HCT116 (cell line): ENCODE data around the gene ROR2.

Source experiments
- CBX3 ChIP-seq: IDR thresholded peaks from 2 replicates; pipeline ENCODE4 v1.6.1; 2012; ENCODE audit warnings: low read depth
- CEBPB ChIP-seq: IDR thresholded peaks from 2 replicates; pipeline ENCODE4 v1.6.1; 2012; ENCODE audit warnings: low read depth
- ELF1 ChIP-seq: IDR thresholded peaks from 2 replicates; pipeline ENCODE4 v1.6.1; 2012; ENCODE audit warnings: low read depth, borderline replicate concordance
- EZH2 ChIP-seq: fragments of 200-600 bp; sonication (generic); IDR thresholded peaks from 2 replicates; pipeline ENCODE4 v1.6.1; 2017; ENCODE audit warnings: antibody characterized with exemption, mixed run types
- EZH2phosphoT487 ChIP-seq: fragments of 200-600 bp; IDR thresholded peaks from 2 replicates; pipeline ENCODE4 v1.6.1; 2018; ENCODE audit warnings: antibody characterized with exemption, borderline replicate concordance
- POLR2A ChIP-seq: IDR thresholded peaks from 2 replicates; pipeline ENCODE4 v1.7.0; 2011; ENCODE audit warnings: borderline replicate concordance; ENCODE audit not compliant: insufficient read depth, insufficient read length; ENCODE audit errors: extremely low read depth
- POLR2AphosphoS5 ChIP-seq: IDR thresholded peaks from 2 replicates; pipeline ENCODE4 v1.6.1; 2011; ENCODE audit warnings: mild to moderate bottlenecking, low read depth, low read length, moderate library complexity
- RAD21 ChIP-seq: IDR thresholded peaks from 2 replicates; pipeline ENCODE4 v1.6.1; 2012; ENCODE audit warnings: low read depth, mild to moderate bottlenecking
- SP1 ChIP-seq: IDR thresholded peaks from 2 replicates; pipeline ENCODE4 v1.6.1; 2012; ENCODE audit warnings: low read depth
- YY1 ChIP-seq: IDR thresholded peaks from 2 replicates; pipeline ENCODE4 v1.6.1; 2011; ENCODE audit warnings: low read length, low read depth, moderate library complexity, mild to moderate bottlenecking; ENCODE audit not compliant: insufficient replicate concordance; ENCODE audit errors: extremely low read depth
- ZFX ChIP-seq: fragments of 450-650 bp; IDR thresholded peaks from 2 replicates; pipeline ENCODE4 v1.6.1; 2017
- ZNF274 ChIP-seq: fragments of 200-500 bp; sonication (Bioruptor generic); IDR thresholded peaks from 2 replicates; pipeline ENCODE4 v1.6.1; 2014; ENCODE audit warnings: mild to moderate bottlenecking, low read depth, low read length, inconsistent platforms
- TF ChIP-seq, protein P1 (sequence below), 3 experiments: fragments of 200-600 bp in 1 of 3; sonication (generic) in 1 of 3; IDR thresholded peaks in 2 of 3; conservative IDR thresholded peaks in 1 of 3; 2 replicates each; pipeline ENCODE4 v1.5.1; 2012 to 2017; ENCODE audit warnings: low read depth in 2 of 3, low read length in 2 of 3, antibody characterized with exemption in 1 of 3, borderline replicate concordance in 1 of 3, control low read depth in 1 of 3, mild to moderate bottlenecking in 1 of 3, mixed read lengths in 1 of 3, mixed run types in 1 of 3, moderate library complexity in 1 of 3; ENCODE audit not compliant: insufficient read depth in 1 of 3
- TF ChIP-seq, protein P2 (sequence below): IDR thresholded peaks from 2 replicates; pipeline ENCODE4 v1.6.1; 2012; ENCODE audit warnings: low read depth

DNA sequence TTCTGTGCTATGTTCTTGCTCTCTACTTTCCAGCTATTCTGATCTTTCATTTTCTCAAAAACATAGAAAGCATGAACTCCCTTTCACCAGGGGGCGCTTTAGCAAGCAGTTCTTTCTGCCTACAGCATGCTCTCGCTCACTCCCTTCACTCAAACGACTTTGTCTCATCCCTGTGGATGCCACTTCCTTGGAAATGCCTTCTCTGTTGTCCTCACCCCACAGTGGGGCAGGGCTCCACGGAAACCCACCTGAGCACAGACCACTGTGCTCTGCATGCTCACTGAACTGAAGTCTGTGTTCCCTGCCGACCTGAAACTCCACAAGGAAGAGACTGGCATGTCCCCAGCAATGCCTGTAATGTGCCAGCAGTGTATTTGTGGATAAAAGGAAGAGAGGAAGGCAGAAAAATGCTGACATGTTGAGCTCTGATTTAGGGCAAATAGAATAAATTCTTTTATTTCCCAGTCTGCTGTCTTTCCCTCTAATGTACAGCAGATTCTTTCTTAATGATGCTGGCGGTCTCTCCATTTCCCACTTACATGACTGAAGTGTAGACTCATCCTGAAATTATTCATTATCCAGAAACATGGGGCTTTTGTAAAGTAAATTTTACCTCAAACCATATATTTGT, 4.9 kb upstream of the ROR2 start:
- TF ChIP-seq, protein P1, sequence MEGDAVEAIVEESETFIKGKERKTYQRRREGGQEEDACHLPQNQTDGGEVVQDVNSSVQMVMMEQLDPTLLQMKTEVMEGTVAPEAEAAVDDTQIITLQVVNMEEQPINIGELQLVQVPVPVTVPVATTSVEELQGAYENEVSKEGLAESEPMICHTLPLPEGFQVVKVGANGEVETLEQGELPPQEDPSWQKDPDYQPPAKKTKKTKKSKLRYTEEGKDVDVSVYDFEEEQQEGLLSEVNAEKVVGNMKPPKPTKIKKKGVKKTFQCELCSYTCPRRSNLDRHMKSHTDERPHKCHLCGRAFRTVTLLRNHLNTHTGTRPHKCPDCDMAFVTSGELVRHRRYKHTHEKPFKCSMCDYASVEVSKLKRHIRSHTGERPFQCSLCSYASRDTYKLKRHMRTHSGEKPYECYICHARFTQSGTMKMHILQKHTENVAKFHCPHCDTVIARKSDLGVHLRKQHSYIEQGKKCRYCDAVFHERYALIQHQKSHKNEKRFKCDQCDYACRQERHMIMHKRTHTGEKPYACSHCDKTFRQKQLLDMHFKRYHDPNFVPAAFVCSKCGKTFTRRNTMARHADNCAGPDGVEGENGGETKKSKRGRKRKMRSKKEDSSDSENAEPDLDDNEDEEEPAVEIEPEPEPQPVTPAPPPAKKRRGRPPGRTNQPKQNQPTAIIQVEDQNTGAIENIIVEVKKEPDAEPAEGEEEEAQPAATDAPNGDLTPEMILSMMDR (IDR thresholded peaks at IDR 0.05 in 2 of 3, conservative IDR thresholded peaks at IDR 0.05 in 1 of 3; ENCODE audit: borderline replicate concordance in 1 of 3, insufficient read depth in 1 of 3, low read depth in 2 of 3, low read length in 2 of 3) = peak; percentile 74 to 88 (median 84)
- peak; percentile 33; the same call in 1 of the 2 replicates for TF ChIP-seq POLR2AphosphoS5
- no peak for TF ChIP-seq SP1
- TF ChIP-seq POLR2A = no peak
- no peak for TF ChIP-seq YY1
- no peak for TF ChIP-seq ZNF274
- TF ChIP-seq EZH2phosphoT487 = no peak
- peak; percentile 72 for TF ChIP-seq RAD21
- TF ChIP-seq EZH2 = no peak
- TF ChIP-seq, protein P2, sequence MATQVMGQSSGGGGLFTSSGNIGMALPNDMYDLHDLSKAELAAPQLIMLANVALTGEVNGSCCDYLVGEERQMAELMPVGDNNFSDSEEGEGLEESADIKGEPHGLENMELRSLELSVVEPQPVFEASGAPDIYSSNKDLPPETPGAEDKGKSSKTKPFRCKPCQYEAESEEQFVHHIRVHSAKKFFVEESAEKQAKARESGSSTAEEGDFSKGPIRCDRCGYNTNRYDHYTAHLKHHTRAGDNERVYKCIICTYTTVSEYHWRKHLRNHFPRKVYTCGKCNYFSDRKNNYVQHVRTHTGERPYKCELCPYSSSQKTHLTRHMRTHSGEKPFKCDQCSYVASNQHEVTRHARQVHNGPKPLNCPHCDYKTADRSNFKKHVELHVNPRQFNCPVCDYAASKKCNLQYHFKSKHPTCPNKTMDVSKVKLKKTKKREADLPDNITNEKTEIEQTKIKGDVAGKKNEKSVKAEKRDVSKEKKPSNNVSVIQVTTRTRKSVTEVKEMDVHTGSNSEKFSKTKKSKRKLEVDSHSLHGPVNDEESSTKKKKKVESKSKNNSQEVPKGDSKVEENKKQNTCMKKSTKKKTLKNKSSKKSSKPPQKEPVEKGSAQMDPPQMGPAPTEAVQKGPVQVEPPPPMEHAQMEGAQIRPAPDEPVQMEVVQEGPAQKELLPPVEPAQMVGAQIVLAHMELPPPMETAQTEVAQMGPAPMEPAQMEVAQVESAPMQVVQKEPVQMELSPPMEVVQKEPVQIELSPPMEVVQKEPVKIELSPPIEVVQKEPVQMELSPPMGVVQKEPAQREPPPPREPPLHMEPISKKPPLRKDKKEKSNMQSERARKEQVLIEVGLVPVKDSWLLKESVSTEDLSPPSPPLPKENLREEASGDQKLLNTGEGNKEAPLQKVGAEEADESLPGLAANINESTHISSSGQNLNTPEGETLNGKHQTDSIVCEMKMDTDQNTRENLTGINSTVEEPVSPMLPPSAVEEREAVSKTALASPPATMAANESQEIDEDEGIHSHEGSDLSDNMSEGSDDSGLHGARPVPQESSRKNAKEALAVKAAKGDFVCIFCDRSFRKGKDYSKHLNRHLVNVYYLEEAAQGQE = no peak
- no peak for TF ChIP-seq ZFX
- TF ChIP-seq CEBPB = no peak
- peak; percentile 90; the same call in 1 of the 2 replicates for TF ChIP-seq CBX3
- no peak for TF ChIP-seq ELF1
